ENCODE data around the gene PPP4R3B.
A peak's percentile ranks its signal among the peaks of the same experiment; 100 is the strongest.
"Not testable (repeated sequence)": the region's sequence is repeated elsewhere in the genome, so short reads cannot be mapped to it uniquely, and the experiment has no call there.

PPP4R3B gene

DNA sequence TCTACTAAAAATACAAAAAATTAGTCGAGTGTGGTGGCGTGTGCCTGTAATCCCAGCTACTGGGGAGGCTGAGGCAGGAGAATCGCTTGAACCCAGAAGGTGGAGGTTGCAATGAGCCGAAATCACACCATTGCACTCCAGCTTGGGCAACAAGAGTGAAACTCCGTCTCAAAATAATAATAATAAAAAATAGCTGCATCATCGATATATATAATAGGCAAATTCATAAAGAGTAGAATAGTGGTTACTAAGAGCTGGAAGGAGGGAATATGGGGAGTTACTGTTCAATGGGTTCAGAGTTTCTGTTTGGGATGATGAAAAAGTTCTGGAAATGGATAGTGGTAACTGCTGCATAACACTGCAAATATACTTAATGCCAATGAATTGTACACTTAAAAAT is 20.6 kb downstream of the PPP4R3B start:
- DNase-seq (ENCODE audit: low read depth, low spot score) = not testable (repeated sequence)

GRCh38 chr2:55595536-55595935 is 21.9 kb downstream of the PPP4R3B start:
- no peak for DNase-seq (ENCODE audit: low read depth, low spot score)

DNA sequence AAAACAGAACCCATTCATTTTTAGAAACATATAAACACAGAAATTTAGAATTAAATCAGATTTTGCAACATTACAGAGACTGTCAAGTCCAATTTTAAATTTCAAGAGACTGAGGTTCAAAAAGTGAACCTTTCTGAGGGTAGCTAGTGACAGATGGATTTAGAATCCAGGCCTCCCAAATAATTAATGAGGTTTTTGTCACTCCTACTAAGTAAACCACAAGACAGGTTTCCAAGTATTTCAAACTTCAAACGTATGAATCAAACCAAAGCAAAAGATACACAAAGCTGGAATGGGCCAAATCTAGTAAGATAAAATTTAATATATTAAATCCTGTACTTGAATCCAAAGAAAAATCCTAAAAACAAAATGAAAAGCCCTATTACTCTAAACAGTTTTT is 25.3 kb downstream of the PPP4R3B start:
- no peak for DNase-seq (ENCODE audit: low read depth, low spot score)

DNA sequence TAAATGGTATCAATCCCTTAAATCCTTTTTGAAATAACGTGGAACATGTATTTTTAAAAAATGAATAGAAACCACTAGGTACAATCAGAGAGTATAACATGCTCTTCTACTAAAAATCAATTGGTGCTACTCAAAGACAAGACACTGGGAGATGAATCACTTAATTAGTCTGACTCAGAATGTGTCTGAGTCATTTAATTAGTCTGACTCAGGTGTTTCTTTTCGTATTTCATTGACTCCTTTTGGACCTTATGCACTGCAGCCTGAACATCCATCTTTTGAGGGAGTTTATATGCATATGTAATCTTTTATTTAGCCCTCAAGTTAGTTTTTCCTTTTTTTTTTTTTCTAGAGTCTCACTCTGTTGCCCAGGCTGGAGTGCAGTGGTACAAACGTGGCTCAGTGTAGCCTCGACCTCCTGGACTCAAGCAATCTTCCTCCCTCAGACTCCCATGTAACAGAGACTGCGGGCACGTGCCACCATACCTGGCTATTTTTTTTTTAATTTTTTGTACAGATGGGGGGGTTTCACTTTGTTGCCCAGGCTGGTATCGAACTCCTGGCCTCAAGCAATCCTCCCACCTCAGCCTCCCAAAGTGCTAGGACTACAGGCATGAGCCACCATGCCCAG is 26.5 kb downstream of the PPP4R3B start:
- no peak for DNase-seq (ENCODE audit: low read depth, low spot score)

DNA sequence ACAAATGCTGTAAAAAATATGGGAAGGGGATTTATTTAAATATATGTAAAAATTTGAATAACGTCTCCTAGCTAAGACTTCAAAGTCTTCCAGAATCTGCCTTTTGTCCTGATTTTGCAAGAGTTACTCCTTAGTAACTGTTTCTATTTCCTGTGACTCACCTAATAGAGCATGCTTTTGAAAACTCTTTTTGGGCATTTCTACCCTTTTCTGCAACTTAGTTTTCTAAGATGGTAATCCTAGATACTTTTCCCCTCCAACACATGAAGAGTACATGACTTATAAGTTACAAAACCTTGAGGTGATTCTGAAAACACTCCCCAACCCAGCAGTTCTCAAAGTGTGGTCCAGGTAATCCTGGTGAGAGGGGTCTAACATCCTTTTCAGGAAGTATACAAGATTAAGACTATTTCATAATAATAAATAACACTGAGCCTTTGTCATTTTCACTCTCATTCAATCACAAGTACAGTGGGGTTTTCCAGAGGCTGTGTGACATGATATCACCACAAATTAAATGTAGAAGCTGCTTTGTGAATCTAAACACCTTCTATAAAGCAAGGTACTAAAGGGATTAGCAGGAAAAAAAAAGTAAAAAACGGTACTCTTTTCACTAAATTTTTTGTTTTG is 31.9 kb downstream of the PPP4R3B start:
- no peak for DNase-seq (ENCODE audit: low read depth, low spot score)

DNA sequence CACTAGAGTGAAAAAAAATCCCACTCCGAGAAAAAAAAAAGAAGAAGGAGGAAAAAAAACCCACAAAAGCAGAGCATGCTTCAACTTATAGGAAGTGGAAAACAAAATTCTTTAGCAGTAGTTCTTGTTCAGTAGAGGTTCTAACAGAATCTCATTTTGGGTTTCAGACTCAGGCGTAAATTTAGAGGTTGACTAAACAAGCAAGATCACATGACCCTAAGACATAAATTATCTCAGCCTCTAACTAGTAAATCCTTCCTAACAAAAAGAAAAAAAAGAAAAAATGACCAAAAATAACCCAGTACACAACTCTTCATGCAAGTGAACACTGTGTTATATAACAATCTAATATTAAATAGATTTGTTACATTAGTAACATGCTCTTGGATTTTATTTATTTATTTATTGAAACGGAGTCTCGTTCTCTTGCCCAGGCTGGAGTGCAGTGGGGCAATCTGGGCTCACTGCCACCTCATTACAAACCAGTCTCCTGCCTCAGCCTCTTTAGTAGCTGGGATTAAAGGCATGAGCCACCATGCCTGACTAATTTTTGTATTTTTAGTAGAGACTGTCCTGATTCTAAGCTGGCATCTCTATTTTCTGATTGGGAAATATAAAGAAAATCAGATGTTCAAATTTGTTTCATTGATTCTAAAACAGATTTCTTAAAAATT is 35.4 kb downstream of the PPP4R3B start:
- DNase-seq (ENCODE audit: low read depth, low spot score) = no peak

- no peak for DNase-seq (ENCODE audit: low read depth, low spot score)
These were observed 36.0 kb downstream of the PPP4R3B start for GRCh38 chr2:55581435-55581834.

- DNase-seq (ENCODE audit: low read depth, low spot score) = not testable (repeated sequence)
These were observed 48.4 kb downstream of the PPP4R3B start for GRCh38 chr2:55569002-55569401.

- DNase-seq (ENCODE audit: low read depth, low spot score) = no peak
These were observed 50.1 kb downstream of the PPP4R3B start for GRCh38 chr2:55567298-55567697.

- DNase-seq (ENCODE audit: low read depth, low spot score) = no peak
These were observed 51.8 kb downstream of the PPP4R3B start for GRCh38 chr2:55565613-55566012.

DNA sequence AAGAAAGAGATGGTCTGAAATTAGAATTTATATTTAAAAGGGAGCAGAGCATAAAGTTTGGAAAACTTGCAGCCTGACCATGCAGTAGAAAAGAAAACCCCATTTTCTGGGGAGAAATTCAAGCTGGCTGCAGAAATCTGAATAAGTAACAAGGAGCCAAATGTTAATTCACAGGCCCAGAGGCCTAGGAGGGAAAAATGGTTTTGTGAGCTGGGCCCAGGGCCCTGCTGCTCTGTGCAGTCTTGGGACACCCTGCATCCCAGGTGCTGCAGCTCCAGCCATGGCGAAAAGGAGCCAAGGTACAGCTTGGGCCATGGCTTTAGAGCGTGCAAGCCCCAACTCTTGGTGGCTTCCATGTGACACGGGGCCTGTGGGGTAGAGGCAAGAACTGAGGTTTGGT is 56.6 kb downstream of the PPP4R3B start:
- DNase-seq (ENCODE audit: low read depth, low spot score) = no peak

GRCh38 chr2:55556809-55557208 is 60.6 kb downstream of the PPP4R3B start:
- DNase-seq (ENCODE audit: low read depth, low spot score) = no peak

- no peak for DNase-seq (ENCODE audit: low read depth, low spot score)
These were observed 61.4 kb downstream of the PPP4R3B start for GRCh38 chr2:55555977-55556376.

DNA sequence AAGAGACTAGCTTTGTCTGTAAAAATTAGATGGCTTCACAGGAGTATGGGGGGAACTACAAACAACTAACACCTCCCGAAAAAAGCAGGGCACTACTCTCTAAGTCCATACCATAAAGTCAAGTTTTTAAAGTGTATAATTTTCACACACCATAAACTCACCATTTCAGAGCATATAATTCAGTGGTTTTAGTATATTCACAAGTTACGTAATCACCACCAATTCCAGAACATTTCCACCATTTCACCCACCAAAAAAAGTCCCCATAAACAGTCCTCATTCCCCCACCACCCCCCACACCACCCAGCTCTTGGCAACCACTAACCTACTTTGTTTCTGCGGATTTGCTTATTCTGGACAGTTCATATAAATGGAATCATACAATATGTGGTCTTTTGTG is 64.1 kb downstream of the PPP4R3B start:
- DNase-seq (ENCODE audit: low read depth, low spot score) = no peak

- no peak for DNase-seq (ENCODE audit: low read depth, low spot score)
These were observed 66.9 kb downstream of the PPP4R3B start for GRCh38 chr2:55550368-55551102.

DNA sequence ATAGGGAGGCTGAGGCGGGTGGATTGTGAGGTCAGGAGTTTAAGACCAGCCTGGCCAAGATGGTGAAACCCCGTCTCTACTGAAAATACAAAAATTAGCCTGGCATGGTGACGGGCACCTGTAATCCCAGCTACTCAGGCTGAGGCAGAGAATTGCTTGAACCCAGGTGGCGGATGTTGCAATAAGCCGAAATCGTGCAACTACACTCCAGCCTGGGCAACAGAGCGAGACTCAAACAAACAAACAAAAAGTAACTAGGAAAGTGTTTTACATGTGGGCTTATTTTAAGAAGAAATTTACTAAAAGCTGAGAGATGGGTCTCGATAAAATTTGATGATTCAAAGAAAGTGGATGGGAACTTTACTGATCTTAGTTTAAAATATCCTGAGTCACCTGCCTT is 69.7 kb downstream of the PPP4R3B start:
- DNase-seq (ENCODE audit: low read depth, low spot score) = not testable (repeated sequence)

- no peak for DNase-seq (ENCODE audit: low read depth, low spot score)
These were observed 70.4 kb downstream of the PPP4R3B start for GRCh38 chr2:55547001-55547400.

DNA sequence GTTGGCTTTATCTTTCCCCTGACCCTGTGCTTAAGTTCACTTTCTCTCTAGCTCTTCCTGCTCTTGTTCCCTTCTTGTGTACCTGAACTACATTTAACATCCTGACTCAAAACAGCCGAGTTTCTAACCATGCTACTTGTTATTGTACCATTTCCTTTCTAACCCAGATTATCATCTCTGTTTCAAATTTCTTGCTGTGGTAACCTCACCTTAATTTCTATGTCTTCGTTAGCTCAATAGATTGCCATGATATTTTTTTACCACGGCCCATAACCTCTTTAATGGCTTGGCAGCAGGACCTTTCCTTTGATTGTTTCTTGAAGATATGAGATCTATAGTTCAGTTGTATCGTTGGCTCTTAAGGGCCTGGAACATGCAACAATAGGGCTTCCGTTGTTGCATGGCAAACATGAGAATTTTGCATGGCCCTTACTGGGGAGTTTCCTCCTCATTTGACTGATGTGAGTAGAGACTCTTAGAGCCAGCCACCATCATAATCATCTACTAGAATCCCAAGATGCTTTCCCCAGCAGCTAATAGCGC is 86.8 kb downstream of the PPP4R3B start:
- no peak for DNase-seq (ENCODE audit: low read depth, low spot score)

GRCh38 chr2:55526174-55526573 is 91.2 kb downstream of the PPP4R3B start:
- no peak for DNase-seq (ENCODE audit: low read depth, low spot score)

- no peak for DNase-seq (ENCODE audit: low read depth, low spot score)
These were observed 92.5 kb downstream of the PPP4R3B start for GRCh38 chr2:55524884-55525437.

- DNase-seq (ENCODE audit: low read depth, low spot score) = peak; percentile 37
These were observed 97.2 kb downstream of the PPP4R3B start for GRCh38 chr2:55519938-55520885.

Measured in ELF-1 (cell line).